ENCODE measurements around the gene RABGAP1. TPM values are rescaled to one million over a fixed set of nuclear protein-coding genes. Genes with fewer than 3 reads are reported as not detected.

The RABGAP1 gene
- total and polyA plus RNA-seq, 2 experiments from 2014 or later = 8.5 to 33.9 TPM

GRCh38 chr9:122912964-122913673, 27.7 kb upstream of the RABGAP1 start, which contains the start of gene ZBTB6 (continued):
- TF ChIP-seq EZH2phosphoT487 (IDR thresholded peaks at IDR 0.05; ENCODE audit: unreplicated experiment) (no peak), JUNB (IDR thresholded peaks at IDR 0.05; ENCODE audit: unreplicated experiment) (no peak), STAT1 (IDR thresholded peaks at IDR 0.05; ENCODE audit: unreplicated experiment) (no peak)
- TF ChIP-seq, protein P1, sequence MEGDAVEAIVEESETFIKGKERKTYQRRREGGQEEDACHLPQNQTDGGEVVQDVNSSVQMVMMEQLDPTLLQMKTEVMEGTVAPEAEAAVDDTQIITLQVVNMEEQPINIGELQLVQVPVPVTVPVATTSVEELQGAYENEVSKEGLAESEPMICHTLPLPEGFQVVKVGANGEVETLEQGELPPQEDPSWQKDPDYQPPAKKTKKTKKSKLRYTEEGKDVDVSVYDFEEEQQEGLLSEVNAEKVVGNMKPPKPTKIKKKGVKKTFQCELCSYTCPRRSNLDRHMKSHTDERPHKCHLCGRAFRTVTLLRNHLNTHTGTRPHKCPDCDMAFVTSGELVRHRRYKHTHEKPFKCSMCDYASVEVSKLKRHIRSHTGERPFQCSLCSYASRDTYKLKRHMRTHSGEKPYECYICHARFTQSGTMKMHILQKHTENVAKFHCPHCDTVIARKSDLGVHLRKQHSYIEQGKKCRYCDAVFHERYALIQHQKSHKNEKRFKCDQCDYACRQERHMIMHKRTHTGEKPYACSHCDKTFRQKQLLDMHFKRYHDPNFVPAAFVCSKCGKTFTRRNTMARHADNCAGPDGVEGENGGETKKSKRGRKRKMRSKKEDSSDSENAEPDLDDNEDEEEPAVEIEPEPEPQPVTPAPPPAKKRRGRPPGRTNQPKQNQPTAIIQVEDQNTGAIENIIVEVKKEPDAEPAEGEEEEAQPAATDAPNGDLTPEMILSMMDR (conservative IDR thresholded peaks at IDR 0.05; ENCODE audit: low read depth in 2 of 2) = peak in 1 of 2 experiments; percentile 16; a peak in 1 of 4 replicates
- TF ChIP-seq, protein P2, sequence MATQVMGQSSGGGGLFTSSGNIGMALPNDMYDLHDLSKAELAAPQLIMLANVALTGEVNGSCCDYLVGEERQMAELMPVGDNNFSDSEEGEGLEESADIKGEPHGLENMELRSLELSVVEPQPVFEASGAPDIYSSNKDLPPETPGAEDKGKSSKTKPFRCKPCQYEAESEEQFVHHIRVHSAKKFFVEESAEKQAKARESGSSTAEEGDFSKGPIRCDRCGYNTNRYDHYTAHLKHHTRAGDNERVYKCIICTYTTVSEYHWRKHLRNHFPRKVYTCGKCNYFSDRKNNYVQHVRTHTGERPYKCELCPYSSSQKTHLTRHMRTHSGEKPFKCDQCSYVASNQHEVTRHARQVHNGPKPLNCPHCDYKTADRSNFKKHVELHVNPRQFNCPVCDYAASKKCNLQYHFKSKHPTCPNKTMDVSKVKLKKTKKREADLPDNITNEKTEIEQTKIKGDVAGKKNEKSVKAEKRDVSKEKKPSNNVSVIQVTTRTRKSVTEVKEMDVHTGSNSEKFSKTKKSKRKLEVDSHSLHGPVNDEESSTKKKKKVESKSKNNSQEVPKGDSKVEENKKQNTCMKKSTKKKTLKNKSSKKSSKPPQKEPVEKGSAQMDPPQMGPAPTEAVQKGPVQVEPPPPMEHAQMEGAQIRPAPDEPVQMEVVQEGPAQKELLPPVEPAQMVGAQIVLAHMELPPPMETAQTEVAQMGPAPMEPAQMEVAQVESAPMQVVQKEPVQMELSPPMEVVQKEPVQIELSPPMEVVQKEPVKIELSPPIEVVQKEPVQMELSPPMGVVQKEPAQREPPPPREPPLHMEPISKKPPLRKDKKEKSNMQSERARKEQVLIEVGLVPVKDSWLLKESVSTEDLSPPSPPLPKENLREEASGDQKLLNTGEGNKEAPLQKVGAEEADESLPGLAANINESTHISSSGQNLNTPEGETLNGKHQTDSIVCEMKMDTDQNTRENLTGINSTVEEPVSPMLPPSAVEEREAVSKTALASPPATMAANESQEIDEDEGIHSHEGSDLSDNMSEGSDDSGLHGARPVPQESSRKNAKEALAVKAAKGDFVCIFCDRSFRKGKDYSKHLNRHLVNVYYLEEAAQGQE (IDR thresholded peaks at IDR 0.05; ENCODE audit: unreplicated experiment) = no peak

DNA sequence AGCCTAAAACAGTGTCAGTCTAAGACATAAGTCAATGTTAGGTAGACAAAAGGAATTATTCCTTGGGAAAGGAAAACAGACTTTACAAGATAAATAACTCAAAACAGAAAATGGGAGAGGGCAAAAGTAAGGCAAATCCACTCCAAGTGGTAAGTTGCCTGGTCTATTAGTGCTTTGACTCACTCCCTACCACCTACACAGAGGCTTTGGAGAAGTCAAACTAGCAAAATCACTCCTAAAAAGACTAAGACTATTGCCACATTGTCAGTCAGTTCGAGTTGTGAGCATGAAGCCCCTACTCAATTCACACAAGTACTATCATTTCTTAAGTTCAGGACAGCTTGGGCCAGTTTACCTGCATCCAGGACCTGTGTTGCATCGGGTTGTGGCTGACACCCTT, 22.5 kb upstream of the RABGAP1 start:
- Histone ChIP-seq H4K20me1 (replicated peaks; ENCODE audit: insufficient read depth) (no peaks in the 10 kb centered on the region), H3K4me2 (no peak overlapping the region), H3K9me2 (ENCODE audit: insufficient read depth) (no peaks in the 10 kb centered on the region), H3K79me2 (replicated peaks; ENCODE audit: insufficient read depth) (peaks cover 45% of the 10 kb centered on the region), H2AFZ (no peak overlapping the region), H3K27me3 (ENCODE audit: insufficient read depth) (no peaks in the 10 kb centered on the region), H3F3A (replicated peaks; ENCODE audit: low read depth) (0 out of 2 replicates have a peak, but pooled peaks cover 4% of the 10 kb centered on the region), H3K4me3 (no peak overlapping the region), H3K36me3 (ENCODE audit: insufficient read depth) (no peaks in the 10 kb centered on the region), H3K4me1 (ENCODE audit: insufficient read depth) (peaks cover 12% of the 10 kb centered on the region), H3K27ac (ENCODE audit: low read depth) (no peak overlapping the region)
- ATAC-seq = no peak
- no peak overlapping the region for H3K4me3 Mint-ChIP-seq
- H3K27ac Mint-ChIP-seq = no peak overlapping the region
- peaks cover 5% of the 10 kb centered on the region for H3K27me3 Mint-ChIP-seq (ENCODE audit: insufficient read depth, low read depth, poor library complexity)
- H3K36me3 Mint-ChIP-seq (ENCODE audit: low read depth) = peaks cover 16% of the 10 kb centered on the region; the same call in 1 of the 3 replicates
- peaks cover 13% of the 10 kb centered on the region for H3K4me1 Mint-ChIP-seq
- DNase-seq (ENCODE audit: low spot score) = no peak
- no peaks in the 10 kb centered on the region for H3K9me3 Mint-ChIP-seq
- TF ChIP-seq POLR2AphosphoS5 (IDR thresholded peaks at IDR 0.05; ENCODE audit: low read depth) = no peak
- TF ChIP-seq EZH2phosphoT487 (IDR thresholded peaks at IDR 0.05; ENCODE audit: unreplicated experiment) = no peak
- TF ChIP-seq EZH2 (IDR thresholded peaks at IDR 0.05; ENCODE audit: low read depth, unreplicated experiment) = no peak
- TF ChIP-seq ZNF114 (CRISPR knock-in tag; IDR thresholded peaks at IDR 0.05) = no peak
- TF ChIP-seq, protein P3, sequence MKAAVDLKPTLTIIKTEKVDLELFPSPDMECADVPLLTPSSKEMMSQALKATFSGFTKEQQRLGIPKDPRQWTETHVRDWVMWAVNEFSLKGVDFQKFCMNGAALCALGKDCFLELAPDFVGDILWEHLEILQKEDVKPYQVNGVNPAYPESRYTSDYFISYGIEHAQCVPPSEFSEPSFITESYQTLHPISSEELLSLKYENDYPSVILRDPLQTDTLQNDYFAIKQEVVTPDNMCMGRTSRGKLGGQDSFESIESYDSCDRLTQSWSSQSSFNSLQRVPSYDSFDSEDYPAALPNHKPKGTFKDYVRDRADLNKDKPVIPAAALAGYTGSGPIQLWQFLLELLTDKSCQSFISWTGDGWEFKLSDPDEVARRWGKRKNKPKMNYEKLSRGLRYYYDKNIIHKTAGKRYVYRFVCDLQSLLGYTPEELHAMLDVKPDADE (IDR thresholded peaks at IDR 0.05) = no peak
- TF ChIP-seq NANOG (IDR thresholded peaks at IDR 0.05; ENCODE audit: borderline replicate concordance) = no peak
- TF ChIP-seq, protein P4, sequence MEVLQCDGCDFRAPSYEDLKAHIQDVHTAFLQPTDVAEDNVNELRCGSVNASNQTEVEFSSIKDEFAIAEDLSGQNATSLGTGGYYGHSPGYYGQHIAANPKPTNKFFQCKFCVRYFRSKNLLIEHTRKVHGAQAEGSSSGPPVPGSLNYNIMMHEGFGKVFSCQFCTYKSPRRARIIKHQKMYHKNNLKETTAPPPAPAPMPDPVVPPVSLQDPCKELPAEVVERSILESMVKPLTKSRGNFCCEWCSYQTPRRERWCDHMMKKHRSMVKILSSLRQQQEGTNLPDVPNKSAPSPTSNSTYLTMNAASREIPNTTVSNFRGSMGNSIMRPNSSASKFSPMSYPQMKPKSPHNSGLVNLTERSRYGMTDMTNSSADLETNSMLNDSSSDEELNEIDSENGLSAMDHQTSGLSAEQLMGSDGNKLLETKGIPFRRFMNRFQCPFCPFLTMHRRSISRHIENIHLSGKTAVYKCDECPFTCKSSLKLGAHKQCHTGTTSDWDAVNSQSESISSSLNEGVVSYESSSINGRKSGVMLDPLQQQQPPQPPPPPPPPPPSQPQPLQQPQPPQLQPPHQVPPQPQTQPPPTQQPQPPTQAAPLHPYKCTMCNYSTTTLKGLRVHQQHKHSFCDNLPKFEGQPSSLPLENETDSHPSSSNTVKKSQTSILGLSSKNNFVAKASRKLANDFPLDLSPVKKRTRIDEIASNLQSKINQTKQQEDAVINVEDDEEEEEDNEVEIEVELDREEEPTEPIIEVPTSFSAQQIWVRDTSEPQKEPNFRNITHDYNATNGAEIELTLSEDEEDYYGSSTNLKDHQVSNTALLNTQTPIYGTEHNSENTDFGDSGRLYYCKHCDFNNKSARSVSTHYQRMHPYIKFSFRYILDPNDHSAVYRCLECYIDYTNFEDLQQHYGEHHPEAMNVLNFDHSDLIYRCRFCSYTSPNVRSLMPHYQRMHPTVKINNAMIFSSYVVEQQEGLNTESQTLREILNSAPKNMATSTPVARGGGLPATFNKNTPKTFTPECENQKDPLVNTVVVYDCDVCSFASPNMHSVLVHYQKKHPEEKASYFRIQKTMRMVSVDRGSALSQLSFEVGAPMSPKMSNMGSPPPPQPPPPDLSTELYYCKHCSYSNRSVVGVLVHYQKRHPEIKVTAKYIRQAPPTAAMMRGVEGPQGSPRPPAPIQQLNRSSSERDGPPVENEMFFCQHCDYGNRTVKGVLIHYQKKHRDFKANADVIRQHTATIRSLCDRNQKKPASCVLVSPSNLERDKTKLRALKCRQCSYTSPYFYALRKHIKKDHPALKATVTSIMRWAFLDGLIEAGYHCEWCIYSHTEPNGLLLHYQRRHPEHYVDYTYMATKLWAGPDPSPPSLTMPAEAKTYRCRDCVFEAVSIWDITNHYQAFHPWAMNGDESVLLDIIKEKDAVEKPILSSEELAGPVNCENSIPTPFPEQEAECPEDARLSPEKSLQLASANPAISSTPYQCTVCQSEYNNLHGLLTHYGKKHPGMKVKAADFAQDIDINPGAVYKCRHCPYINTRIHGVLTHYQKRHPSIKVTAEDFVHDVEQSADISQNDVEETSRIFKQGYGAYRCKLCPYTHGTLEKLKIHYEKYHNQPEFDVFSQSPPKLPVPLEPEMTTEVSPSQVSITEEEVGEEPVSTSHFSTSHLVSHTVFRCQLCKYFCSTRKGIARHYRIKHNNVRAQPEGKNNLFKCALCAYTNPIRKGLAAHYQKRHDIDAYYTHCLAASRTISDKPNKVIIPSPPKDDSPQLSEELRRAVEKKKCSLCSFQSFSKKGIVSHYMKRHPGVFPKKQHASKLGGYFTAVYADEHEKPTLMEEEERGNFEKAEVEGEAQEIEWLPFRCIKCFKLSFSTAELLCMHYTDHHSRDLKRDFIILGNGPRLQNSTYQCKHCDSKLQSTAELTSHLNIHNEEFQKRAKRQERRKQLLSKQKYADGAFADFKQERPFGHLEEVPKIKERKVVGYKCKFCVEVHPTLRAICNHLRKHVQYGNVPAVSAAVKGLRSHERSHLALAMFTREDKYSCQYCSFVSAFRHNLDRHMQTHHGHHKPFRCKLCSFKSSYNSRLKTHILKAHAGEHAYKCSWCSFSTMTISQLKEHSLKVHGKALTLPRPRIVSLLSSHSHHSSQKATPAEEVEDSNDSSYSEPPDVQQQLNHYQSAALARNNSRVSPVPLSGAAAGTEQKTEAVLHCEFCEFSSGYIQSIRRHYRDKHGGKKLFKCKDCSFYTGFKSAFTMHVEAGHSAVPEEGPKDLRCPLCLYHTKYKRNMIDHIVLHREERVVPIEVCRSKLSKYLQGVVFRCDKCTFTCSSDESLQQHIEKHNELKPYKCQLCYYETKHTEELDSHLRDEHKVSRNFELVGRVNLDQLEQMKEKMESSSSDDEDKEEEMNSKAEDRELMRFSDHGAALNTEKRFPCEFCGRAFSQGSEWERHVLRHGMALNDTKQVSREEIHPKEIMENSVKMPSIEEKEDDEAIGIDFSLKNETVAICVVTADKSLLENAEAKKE (CRISPR knock-in tag; IDR thresholded peaks at IDR 0.05) = no peak

Data from GM23338 (cell line).